NCI-H1436 treated with DMSO at 0.1 percent for 48 hours (cell line): ENCODE results near the gene WDR35.
"Not testable (repeated sequence)": the region's sequence is repeated elsewhere in the genome, so short reads cannot be mapped to it uniquely, and the experiment has no call there.

Source experiments
- DNase-seq: peaks from one replicate; lab custom pipeline; 2025; lab: John Stamatoyannopoulos, UW

WDR35 gene

DNA sequence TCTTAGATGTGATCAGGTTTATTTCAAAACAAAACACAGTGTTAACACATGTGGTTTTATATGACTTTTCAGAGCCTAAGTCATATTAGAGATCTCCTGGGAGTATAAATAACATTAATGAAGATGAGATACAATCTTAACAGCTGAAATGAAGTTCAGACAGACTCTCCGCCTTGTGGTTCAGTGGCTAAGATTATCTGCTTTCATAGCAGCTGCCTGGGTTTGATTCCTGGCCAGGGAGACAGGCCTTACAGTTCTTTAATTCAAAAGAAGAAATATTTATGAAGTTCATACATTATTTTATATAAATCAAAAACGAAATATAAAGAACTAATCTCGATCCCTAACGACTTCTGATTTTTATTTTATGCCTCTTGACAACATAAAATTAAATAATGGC lies 52.9 kb downstream of the WDR35 start:
- no peak for DNase-seq

DNA sequence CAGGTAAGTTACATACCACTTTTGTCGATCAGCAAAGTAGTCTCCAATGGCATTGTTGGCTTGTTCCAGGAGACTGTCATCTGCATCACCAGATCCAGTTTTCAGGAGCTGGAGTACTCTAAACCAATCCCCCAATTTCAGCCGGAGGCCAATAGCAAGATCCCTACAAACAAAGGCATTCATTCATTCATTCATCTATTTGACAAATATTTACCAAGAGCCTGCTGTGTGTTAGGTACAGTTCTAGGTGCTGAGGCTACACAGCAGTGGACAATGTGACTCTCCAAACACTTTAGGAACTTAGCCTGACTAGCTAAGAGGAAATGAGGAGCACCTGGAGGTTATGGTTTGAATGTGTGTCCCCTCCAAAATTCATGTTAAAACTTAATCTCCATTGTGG lies 53.7 kb downstream of the WDR35 start:
- DNase-seq: no peak

DNA sequence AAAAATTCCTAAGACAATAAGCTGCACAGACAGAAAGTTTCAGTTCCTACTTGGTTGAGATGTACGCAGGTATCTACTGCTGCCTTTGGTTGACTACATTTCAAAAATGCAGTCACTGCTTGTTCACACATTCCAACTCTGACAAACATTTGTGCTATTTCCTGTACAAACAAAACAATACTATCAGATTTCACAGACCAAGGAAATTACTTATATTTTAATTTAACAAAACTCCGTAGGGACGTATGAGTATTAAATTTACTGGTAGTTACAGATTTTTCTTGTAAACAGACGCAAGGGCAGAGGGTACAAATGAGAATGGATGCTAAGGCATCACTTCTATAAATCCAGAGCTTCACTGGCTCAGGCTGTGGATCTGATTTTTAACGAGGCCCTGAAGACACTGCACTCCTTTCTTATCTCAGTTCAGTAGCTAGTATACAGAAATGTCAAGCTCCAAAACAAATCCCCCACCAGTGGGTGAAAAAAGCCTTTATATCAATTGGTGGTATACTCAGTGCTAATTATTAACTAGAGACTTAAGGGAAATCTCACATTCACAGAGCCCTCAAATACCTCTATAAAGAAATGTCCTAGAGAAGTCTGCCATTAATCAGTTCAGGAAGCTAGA lies 56.4 kb downstream of the WDR35 start:
- no peak for DNase-seq

DNA sequence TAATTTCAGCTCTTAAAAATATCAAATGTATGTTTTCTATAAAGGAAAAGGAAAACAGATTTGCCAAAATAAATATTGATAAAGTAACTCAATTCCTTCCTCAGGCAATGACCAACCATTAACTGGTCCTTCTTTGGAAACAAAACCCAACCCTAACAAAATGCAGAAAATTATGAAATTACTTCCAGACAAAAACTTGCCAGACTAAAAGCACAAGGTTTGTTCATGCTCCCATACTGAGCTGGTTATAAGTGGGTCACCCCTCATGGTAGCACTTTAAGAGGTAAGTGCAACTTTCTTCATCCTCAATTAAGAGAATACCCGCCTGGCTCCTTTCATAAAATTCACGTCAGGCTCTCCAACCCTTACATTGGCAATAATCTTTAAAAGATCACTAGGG lies 57.0 kb downstream of the WDR35 start:
- no peak for DNase-seq

DNA sequence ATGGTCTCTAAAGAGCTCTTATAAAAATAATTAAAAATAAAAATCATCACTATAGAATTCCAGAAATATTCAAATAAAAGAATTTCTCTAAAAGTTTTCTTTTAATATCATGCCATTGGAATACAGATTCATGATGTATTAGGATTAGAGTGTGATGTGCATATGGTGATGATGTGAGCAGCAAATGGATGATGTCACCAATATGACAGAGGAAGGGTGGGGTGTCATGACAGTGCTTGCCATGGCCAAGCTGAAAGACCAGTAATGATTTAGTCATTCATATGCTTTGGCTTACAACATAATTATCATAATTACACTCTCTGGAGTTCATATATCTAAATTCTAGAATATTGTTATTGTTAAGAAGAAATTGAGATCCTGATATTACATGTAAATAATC lies 60.7 kb downstream of the WDR35 start:
- no peak for DNase-seq

DNA sequence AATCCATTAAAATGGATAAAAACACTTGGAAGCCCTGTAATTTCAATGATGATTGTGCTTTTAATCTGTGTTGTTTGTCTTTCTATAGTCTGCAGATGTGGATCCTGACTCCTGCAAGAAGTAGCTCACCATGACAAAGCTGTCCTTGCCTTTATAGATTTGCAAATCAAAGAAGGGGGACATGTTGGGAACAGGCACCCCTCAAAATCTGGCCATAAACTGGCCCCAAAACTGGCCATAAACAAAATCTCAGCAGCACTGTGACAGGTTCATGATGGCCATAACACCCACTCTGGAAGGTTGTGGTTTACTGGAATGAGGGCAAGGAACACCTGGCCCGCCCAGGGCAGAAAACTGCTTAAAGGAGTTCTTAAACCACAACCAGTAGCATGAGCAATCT lies 62.1 kb downstream of the WDR35 start:
- DNase-seq: not testable (repeated sequence)

DNA sequence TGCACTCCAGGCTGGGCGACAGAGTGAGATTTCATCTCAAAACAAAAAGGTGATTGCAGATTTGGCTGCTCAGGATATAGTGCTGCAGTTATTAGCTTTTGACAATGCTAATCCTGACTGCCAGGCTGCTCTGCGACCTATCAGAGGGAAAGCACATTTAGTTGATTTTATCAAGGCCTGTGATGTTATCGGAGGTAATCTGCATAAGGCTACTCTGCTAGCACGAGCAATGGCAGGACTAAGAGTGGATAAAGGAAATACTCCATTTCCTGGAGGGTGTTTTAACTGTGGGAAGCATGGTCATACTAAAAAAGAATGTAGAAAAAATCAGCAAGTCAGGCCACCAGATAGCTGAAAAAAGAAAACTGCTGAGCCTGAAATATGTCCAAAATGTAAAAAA lies 65.4 kb downstream of the WDR35 start:
- not testable (repeated sequence) for DNase-seq

DNA sequence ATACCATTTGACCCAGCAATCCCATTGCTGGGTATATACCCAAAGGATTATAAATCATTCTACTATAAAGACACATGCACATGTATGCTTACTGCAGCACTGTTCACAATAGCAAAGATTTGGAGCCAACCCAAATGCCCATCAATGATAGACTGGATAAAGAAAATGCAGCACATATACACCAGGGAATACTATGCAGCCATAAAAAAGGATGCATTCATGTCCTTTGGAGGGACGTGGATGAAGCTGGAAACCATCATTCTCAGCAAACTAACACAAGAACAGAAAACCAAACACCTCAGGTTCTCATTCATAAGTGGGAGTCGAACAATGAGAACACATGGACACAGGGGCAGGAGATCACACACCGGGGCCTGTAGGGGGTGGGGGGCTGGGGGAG lies 67.7 kb downstream of the WDR35 start:
- not testable (repeated sequence) for DNase-seq

DNA sequence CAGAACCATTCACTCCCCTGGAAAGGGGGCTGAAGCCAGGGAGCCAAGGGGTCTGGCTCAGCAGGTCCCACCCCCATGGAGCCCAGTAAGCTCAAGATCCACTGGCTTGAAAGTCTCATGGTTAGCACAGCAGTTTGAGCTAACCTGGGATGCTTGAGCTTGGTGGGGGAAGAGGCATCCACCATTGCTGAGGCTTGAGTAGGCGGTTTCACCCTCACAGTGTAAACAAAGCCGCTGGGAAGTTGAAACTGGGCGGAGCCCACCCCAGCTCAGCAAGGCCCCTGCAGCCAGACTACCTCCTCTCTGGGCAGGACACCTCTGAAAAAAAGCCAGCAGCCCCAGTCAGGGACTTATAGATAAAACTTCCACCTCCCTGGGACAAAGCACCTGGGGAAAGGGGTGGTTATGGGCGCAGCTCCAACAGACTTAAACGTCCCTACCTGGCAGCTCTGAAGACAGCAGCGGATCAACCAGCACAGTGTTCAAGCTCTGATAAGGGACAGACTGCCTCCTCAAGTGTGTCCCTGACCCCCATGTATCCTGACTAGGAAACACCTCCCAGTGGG lies 73.4 kb downstream of the WDR35 start:
- no peak for DNase-seq

DNA sequence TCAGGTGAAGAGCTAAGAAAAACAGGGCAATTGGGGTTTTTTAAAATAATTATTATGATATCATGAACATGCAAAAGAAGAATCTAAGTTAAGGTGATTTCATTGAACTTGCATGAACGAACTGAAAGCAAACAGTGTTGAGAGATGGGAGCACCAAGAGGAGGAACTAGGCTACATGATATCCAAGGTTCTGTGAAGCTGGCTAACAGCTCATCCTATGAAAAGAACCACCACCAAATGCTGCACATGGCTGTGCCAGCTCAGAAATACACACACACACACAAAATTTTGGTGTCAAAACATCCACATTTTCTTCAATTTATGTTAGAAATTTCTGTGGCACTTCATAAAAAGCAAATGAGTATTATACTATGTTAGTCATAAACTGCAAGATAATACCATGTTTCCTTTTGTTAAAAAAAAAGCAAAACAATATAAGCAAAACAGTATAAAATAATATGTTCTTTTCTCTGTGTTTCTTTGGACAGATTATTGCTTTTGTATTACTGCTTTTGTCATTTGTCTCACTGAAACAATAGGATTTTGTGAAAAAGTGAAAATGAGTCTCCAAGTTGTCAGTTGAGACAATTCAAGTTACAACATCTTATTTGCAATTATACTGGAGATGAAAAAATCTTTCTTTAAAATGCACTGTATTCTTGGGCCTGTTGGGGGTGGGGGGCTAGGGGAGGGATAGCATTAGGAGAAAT lies 75.5 kb downstream of the WDR35 start:
- no peak for DNase-seq

DNA sequence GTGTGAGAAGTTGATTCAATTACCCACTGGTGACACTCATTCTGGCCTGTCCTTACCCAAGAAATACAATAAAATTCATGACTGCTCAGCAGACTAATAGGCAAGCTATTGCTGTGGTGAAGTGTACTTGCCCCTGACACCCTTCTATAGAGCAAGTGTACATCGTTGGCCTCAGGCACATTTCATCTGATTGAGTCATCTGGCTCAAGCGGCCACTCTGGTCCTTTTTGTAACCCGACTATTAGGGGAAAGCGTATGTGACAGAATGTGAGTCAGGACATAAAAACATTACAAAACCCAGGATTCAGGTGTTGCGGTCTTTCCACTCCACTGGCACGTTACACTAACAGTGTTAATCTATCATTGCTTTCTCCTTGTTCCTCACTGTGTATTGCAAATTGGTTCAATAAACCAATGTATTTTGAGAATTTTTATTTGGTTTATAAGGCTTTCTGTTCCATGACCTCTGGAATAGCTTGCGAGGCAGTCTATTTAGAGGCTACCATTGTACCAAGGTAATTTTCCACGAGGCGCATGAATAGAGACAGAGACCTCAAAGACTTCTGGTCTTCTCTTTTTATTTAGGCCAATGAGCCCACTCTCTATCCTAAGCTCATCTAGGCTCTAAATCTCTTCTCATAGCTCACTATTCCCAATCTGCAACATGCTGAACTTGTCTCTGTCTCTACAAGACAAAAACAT lies 77.9 kb downstream of the WDR35 start:
- no peak for DNase-seq

DNA sequence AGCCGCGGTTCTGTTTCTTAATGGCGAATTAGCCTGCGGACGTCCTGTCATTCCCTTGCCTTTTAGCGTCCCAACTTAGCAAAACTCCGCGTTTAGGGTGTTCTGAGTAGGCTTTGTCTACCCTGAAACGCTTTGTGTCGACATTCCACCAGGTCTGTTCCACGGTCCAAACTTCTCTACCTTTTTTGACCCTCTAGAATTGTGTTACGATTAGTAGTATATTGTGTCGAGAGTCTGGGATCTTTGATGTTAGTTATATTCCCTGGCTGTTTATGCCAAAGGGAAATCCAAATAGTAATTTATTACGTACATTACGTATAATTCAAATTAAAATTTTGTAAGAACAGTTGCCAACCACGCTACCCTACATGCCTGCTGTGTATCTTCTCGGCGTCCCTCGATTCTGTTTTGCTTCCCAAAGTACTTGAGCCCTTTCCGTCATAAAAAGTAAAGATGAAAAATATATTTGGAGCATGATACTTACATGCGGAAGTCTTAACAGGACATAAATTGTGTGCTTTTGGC lies 87.6 kb downstream of the WDR35 start:
- no peak for DNase-seq

DNA sequence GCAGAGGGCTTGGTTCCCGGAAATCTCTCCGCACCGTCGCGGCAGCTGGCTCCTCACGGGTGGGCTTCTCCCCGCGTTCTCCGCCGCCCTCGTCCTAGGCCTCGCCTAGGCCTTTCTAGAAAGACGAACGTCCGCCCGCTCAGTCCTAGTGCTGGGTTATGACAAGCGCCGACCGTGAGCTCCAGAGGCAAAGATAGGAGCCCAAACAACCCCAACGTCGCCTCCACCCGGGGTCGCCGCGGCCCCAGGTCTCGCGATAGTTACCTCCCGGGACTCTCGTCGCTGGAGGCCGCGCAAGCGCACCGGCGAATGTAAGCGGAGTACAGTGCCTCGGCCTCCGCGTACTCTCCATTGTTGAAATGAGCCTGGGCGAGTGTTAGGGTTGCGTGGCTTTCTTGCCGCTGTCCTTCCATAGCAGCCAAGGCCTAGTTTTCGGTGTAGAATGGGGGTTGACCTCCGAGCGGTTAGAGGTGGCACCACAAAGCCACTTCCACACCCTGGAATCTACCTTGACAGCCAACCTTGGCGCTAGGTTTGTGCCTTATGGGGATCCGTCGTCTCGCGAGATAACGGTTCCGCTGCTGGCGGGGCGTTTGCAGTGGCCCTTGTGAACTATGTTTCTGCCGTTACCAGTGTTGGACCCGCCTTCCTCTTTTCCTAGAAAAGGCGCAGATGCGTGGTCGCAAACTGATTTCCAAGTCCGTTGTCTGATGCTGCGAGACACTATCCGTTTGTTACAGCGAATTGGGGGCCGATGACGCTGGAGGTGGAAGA lies 88.3 kb downstream of the WDR35 start, which contains the start of gene TTC32:
Gene TTC32 (minus strand): TSS at position 542 of the 774 bp plus-strand sequence. CDS start 129 bp downstream, at position 413.
- peak; percentile 62 for DNase-seq

DNA sequence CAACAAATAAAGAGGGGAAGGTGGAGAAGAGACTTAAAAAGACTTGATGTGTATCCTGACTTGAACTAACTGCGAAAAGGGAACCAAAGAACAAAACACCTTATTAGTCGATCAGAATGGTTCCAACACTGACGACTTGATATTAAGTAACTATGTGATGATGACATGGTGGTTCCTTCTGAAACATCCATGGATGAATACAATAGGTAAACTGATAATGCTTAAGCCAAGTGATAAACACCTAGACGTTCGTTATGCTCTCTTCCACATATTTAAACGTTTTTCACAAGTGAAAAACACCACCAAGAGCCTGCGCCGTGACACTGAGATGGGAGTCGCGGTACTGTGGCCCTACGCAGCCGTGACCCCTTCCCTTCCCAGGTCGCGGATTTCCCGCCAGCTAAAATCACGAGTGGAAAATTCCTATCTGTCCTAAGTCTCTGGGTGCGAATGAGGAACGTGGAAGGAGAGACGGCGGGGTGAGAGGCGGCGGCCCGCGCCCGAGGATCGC lies 88.9 kb downstream of the WDR35 start:
- no peak for DNase-seq

DNA sequence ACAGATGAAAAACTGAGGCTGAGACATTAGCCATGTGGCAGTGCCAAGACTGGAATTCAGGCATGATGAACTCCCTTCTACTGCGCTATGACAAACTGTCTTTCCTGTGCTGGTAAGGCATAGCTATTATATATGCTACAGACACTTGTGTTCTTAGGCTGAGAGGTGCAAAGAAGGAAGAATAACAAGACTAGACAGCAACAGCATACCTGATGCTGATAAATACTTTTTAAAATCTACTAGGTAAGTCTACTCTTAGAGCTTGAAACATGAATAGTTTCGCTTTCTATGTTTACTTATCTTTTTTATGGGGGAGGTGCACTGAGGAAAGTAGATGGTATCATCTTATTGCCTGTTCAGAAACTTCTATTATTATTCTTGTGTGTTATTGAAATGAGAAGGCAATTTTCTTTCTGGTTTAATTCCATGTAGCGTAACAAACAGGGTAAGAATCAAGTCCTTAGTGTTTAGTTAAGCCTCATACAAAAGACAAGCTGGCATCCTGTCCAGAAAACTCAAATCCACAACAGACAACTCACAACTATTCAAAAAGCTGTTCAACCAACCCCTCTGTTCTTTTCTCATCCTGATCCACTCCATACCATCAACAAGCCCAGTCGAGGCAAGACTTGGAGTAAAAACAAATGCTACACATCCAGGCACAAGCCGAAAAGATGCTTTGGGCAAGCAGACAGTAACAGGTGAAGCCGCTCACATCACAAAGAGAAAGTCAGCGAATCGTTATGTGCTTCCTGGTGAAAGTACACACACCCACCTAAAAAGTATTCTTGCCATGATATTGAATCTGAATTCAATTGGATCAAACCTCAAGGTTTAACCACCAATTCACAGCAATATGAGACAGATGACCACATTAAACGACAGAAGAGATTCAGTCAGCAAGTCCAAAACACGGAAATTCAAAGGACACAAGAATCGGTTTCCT lies 89.6 kb downstream of the WDR35 start:
- no peak for DNase-seq

DNA sequence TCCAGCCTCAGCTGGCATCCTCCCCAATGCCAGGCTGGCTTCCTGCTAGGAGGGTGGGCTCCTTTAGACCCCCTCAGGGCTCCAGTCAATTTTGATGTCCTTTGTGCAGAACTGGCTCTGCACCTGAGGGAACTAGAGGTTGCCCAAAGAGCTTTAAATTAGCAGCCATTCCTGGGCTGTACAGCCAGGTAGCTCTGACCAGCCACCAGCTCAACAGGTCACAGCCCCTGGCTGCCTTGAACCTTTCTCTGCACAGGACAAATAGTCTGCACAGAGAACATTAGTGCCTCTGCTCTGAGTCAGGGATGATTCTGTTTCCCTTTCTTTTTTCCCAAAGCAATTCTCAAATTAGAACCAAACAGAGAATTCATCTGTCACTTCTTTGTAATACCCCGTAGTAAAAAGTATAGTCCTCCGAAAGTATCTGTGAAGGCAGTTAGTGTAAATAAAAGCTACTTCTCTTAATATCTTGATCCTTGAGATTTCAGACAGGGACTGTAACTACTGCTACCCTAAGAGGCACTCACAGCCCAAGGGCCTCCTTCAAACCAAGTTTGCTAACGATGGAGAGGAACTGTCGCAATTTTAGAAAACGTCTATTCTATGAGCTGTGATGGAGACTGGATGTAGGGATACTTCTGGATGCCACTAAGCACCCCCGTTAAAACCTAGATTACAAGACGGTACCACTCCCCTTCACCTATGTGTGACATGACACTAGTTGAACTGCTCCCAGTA lies 91.1 kb downstream of the WDR35 start:
- no peak for DNase-seq

DNA sequence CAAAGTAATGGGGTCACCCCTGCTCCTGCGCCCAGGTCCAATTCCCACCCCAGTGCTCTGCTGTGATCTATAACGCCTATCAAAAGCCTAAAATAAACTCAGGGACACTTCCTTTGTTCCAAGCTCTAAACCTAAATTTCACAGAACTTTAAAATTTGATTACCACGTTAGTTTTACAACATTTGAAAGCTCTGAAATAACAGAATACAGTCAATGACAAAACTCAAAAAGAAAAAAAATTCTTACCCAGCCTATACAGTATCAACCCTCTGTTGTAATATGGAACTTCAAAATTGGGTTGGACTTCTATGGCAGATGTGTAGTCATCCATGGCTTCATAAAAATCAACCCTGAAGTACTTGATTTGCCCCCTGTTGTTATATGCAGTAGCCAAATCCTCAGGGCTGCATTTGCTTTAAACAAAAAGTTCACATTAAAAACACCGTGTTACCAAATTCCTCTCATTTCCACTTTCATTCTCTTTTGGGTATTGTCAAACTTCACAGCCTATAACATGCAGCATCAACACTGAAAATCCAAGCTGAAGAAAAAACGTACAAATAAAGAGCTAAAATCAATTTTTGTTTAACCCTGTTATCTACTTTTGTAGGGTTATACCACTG lies 92.2 kb downstream of the WDR35 start:
- no peak for DNase-seq

DNA sequence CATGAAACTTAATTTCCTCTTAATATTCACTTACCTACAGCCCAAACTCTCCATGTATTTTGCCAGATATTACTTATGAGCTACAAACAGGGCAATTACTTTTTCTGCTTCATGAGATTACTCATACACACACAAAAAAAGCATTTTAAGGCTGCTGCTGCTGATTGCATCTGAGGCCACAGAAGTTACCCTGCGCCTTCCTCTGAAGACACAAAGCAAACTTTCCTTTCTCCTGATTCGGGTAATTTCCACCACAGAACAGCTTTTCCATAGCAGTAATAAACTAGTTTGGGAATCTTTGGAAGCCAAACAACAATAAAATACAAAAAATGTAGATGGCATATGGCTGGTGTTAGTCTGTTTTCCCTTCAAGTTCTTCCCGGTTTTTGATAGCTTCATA lies 94.4 kb downstream of the WDR35 start:
- no peak for DNase-seq

DNA sequence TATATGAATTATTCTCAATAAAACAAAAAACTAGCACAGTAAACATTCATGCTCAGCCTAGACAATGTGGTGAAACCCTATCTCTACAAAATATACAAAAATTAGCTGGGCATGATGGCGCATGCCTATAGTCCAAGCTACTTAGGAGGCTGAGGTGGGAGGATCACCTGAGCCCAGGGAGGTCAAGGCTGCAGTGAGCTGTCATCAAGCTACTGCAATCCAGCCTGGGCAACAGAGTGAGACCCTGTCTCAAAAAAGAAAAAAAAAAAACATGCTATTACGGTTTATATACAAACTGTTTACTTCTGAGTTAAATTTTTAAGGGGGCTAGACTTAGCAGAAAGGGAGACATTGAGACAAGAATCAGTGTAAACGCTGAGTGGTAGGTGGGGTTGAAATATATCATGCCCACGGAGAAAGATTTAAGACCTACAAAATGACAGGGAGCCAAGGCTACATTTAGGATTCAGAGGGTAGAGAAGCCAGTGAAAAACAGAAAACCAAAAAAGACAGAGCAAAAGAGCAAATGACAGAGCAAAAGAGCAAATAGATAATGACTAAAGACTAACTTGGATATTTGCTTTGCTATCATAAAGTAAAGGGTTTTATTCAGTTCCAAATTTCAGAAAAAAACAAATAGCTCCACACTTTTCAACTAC lies 95.6 kb downstream of the WDR35 start:
- DNase-seq: no peak
